Muscle of back (tissue), 13 donors: ENCODE results near the gene OR7A5. TPM values are rescaled to one million over a fixed set of nuclear protein-coding genes. Genes with fewer than 3 reads are reported as not detected.
"Not testable (repeated sequence)": the region's sequence is repeated elsewhere in the genome, so short reads cannot be mapped to it uniquely, and the experiment has no call there.

Experiments
- DNase-seq, 3 donors: peaks; one replicate each; pipeline versions ENCODE4 v3.0.0 to v3.0.0-alpha.2; 2013
- long read RNA-seq, 9 donors: transcript quantifications; one replicate each; lab custom pipeline, GENCODE V29; 2026
- polyA plus RNA-seq, 10 donors: library from polyadenylated mRNA; unstranded; fragments of 120-200 nt; gene quantifications; one replicate each; pipeline ENCODE4 v1.2.1, GENCODE V29; 2013; ENCODE audit not compliant: insufficient read length in 10 of 10

The OR7A5 gene
- polyA plus RNA-seq: under 1 TPM in 3 of 10 donors, not detected in 7; 0.05 to 0.30 (median 0.09) TPM
- long read RNA-seq, donor 1: 0 reads
- long read RNA-seq, donor 2: 0 reads
- long read RNA-seq, donor 3: 0 reads
- long read RNA-seq, donor 4: 0 reads
- long read RNA-seq, donor 5: 0 reads
- long read RNA-seq, donor 6: 0 reads
- long read RNA-seq, donor 7: 0 reads
- long read RNA-seq, donor 8: 0 reads
- long read RNA-seq, donor 9: 0 reads

GRCh38 chr19:14835011-14835410 lies at the start of gene OR7A5, which contains the start of gene OR7C1:
Gene OR7A5 (minus strand): TSS chr19:14835185. CDS start chr19:14828241, 6,944 bp downstream.
Gene OR7C1 (minus strand): TSS chr19:14835185. CDS start chr19:14800136, 35,049 bp downstream.
- peak in 1 of 3 donors; percentile 52 for DNase-seq

DNA sequence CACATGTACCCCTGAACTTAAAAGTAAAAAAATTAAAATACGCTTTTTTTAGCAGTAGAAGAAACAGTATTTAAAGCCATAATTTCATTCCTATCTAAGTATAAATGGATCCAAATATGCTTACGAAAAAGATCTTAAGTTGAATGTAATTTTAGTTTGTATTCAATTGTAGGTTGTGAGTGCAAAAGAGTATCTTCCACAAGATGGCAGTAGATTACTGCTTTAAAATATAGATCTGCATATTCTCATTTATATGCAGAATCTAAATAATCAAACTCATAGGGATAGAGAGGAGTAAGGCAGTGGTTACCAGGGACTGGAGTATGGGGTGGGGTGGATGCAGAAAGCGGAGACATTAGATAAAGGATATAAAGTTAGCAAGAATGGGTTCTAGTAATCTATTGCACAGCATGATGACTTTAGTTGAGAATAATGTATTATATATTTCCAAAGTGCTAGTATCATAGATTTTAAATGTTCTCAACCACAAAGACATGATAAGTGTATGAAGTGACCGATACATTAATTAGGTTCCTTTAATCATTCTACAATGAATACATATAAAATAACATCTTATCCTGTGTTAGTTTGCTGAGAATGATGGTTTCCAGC lies 36.7 kb upstream of the OR7A5 start:
- peak in 2 of 3 donors; percentile 12 to 47 for DNase-seq

GRCh38 chr19:14868497-14868896 lies 33.5 kb upstream of the OR7A5 start:
- no peak for DNase-seq

GRCh38 chr19:14848822-14849221 lies 13.8 kb upstream of the OR7A5 start, which contains the start of gene OR7A10:
Gene OR7A10 (minus strand): TSS chr19:14848922. CDS start chr19:14841877, 7,045 bp downstream.
- DNase-seq: no peak

DNA sequence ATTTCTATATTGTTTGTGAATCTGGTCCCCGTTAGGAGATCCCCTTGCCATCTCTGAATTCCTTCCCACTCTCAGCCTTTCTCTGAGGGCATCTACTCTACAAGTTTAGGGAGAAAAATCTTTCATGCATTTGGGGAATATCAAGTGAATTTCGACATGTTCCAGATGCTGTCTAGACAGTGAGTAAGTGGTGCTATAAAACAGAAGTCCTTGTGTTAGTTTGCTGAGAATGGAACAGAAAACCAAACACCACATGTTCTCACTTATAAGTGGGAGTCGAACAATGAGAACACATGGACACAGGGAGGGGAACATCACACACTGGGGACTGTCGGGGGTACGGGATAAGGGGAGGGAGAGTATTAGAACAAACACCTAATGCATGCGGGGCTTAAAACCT lies 8.6 kb upstream of the OR7A5 start:
- DNase-seq: peak in 2 of 3 donors; percentile 6 to 42

- DNase-seq: no peak
These were observed 8.2 kb upstream of the OR7A5 start for GRCh38 chr19:14843169-14843568.

DNA sequence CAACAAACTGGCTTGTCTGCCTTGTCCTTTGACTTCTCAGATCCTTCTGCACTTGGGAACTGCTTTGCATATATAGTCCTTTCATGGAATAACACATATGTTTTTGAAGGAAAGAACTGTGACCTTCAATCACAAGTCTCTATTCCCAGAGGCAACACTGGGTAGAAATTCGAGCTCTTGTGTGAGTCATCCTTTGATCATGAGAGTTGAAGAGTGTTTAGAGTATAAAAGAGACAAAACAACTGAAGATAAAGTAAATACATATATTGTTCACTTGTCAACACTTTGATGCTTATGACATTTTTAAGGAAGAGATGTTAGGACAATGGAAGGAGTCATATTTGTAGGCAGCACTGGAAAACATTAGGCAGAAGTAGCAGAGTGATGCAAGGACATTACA lies 5.2 kb upstream of the OR7A5 start:
- no peak for DNase-seq

GRCh38 chr19:14837391-14837790 lies 2.4 kb upstream of the OR7A5 start:
- no peak for DNase-seq

DNA sequence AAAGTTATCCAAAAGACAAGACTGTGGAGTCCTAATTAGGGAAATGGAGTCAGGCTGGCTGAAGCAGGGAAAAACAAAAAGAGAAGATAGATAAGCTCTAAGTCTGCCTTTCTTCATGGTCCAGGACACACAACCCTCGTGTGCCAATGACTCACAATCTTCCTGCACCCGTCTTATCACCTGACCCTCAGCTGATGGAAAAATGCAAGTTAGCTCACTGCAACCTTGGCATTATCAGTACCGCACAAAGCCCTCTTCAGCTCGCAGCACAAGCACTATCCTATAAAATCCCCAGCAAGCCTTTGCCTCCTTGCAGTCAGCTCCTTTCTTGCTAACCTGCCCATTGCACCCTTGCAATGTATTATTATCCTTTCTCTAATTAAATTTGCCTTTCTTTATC lies 4.3 kb downstream of the OR7A5 start:
- no peak for DNase-seq

- no peak for DNase-seq
These were observed 9.0 kb downstream of the OR7A5 start for GRCh38 chr19:14826006-14826405.

GRCh38 chr19:14821937-14822336 lies 13.0 kb downstream of the OR7A5 start:
- peak; percentile 32 to 82 (median 40) for DNase-seq

GRCh38 chr19:14818588-14818987 lies 16.4 kb downstream of the OR7A5 start:
- DNase-seq: no peak

DNA sequence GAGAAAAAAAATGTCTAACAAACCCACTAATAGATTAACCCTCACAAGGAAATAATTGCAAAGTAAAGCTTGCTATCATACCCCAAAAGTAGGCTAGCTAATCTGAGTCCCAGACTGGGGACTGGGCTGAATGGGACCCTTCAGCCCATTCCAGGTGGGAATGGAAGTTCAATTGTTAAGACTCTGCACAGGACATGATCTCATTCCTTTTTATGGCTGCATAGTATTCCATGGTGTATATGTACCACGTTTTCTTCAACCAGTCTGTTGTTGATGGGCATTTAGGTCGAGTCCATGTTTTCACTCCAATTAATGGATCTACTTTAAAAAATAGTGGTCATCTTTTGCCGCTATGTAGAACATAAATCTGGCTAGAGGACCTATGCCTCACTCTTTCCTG lies 17.9 kb downstream of the OR7A5 start:
- DNase-seq: no peak

- DNase-seq: no peak
These were observed 19.9 kb downstream of the OR7A5 start for GRCh38 chr19:14814982-14815652.

DNA sequence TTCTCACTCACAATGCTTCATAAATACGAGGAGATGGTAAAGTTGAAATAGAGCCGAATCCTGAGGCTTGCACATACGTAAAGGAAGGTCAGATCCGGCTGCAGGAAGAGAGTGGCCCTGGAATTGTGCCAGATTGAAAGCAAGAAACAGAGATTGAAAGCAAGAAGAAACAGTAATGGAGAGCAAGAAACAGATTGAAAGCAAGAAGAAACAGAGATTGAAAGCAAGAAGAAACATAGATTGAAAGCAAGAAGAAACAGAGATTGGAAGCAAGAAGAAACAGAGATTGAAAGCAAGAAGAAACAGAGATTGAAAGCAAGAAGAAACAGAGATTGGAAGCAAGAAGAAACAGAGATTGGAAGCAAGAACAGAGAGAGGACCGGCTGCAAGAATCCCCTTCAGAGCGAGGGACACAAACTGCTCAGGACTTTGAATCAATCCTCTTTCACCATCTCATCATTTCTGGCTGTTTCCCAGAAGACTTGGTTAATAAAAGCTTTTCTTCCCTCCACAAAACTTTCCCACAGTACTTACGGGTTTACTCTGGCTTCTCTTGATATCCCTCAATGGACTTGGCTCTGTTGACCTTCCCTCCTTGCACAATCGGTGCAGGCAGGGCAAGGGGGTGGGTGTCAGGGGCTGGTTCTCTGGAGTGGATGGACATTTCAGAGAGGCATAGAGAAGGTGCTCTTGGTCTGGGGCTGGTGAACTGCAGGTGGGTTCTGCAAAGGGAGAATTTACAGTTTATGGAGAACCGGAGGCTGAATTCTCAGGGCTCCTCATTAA lies 25.5 kb downstream of the OR7A5 start:
- DNase-seq: peak in 1 of 3 donors; percentile 57

- no peak for DNase-seq
These were observed 30.2 kb downstream of the OR7A5 start for GRCh38 chr19:14804765-14805164.

DNA sequence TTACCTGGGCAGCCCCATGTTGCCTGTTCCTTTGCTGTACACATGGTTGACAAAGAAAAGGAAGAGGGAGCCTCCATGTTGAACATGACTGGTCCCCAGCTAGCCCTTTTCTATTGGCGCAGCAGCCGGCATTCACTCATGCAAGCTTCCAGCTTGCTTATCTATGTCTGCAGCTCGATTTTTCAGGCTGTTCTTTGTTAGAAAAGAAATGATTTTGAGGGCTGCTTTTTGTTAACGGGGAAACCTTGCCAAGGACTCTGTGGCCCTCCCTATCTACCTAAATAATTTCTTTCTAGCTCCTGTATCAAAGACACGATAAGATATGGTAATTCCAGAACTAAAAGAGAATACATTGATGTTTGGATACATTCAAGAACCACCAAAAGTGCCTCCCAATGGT lies 36.2 kb downstream of the OR7A5 start:
- no peak for DNase-seq

DNA sequence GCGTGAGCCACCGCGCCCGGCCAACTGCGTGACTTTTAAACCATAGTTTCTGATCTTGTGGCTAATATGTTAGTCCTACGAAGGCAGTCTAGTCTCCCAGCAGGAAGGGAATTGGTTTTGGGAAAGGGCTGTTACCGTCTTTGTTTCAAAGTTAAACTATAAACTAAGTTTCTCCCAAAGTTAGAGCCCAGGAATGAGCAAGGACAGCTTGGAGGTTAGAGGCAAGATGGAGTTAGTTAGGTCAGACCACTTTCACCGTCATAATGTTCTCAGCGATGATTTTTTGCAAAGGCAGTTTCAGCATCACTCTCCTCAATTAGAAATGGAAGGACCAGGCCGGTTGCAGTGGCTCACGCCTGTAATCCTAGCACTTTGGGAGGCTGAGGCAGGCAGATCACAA lies 39.0 kb downstream of the OR7A5 start:
- no peak for DNase-seq

DNA sequence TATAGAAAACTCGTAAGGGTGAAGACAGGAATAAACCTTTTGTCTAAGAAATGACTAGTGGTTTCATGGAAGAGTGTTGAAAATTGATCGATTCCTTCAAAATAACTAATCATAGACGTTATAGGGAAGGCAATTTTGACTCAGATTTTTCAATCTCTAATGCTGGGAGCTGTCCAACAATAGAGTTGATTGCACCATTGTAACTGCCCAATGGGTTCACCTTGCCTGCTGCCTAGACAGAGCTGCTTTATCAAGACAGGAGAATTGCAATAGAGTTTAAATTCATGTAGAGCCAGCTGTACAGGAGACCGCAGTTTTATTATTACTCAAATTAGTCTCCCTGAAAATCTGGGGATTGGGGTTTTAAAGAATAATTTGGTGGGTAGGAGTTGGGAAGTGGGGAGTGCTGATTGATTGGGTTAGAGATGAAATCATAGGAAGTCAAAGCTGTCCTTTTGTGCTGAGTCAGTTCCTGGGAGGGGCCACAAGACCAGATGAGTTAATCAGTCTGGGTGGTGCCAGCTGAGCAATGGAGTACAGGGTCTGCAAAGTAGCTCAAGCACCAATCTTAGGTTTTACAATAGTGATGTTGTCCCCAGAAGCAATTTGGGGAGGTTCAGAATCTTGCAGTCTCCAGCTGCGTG lies 39.8 kb downstream of the OR7A5 start:
- no peak for DNase-seq

GRCh38 chr19:14792250-14792649 lies 42.7 kb downstream of the OR7A5 start:
- DNase-seq: not testable (repeated sequence)

DNA sequence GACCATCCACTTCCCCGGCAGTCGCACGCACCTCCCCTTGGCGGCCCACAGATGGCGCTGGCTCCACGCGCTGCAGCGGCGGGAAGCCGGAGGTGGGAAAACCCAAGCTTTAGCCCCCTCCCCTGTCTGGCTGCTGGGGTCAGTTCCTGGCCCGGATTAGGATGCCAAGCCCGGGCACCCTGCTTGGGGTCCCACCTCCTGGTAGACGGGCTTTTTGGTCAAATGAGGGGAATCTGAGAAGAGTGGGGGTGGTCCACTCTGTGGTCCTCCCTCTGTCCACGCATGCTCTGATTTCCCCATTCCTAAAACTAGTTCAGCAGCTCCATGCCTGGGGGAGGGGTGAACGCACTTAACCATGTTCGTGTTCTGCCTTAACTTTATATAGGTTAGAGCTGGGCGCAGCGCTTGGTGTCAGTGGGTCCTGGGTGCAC lies 48.5 kb downstream of the OR7A5 start:
- DNase-seq: peak in 2 of 3 donors; percentile 41 to 74
